ENCODE data around the gene APBB2.

GRCh38 chr4:40924096-40924792 lies 290.1 kb downstream of the APBB2 start:
- no peak for TF ChIP-seq EZH2 (IDR thresholded peaks at IDR 0.05; ENCODE audit: borderline replicate concordance, low read length)
- TF ChIP-seq, protein P1, sequence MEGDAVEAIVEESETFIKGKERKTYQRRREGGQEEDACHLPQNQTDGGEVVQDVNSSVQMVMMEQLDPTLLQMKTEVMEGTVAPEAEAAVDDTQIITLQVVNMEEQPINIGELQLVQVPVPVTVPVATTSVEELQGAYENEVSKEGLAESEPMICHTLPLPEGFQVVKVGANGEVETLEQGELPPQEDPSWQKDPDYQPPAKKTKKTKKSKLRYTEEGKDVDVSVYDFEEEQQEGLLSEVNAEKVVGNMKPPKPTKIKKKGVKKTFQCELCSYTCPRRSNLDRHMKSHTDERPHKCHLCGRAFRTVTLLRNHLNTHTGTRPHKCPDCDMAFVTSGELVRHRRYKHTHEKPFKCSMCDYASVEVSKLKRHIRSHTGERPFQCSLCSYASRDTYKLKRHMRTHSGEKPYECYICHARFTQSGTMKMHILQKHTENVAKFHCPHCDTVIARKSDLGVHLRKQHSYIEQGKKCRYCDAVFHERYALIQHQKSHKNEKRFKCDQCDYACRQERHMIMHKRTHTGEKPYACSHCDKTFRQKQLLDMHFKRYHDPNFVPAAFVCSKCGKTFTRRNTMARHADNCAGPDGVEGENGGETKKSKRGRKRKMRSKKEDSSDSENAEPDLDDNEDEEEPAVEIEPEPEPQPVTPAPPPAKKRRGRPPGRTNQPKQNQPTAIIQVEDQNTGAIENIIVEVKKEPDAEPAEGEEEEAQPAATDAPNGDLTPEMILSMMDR (conservative IDR thresholded peaks at IDR 0.05 in 1 of 2, IDR thresholded peaks at IDR 0.05 in 1 of 2; ENCODE audit: extremely low read depth in 1 of 2, insufficient read depth in 1 of 2, low read depth in 1 of 2, low read length in 2 of 2), result peak; percentile 86 to 90
